ENCODE results near the gene PMEL. TPM values are rescaled to one million over a fixed set of nuclear protein-coding genes. Genes with fewer than 3 reads are reported as not detected.

PMEL gene
- total and polyA plus RNA-seq, 9 of the 15 experiments (the other 6 are each of a cell fraction or from before 2014, with no cell fraction given) = 0.36 to 2.0 (median 0.98) TPM

DNA sequence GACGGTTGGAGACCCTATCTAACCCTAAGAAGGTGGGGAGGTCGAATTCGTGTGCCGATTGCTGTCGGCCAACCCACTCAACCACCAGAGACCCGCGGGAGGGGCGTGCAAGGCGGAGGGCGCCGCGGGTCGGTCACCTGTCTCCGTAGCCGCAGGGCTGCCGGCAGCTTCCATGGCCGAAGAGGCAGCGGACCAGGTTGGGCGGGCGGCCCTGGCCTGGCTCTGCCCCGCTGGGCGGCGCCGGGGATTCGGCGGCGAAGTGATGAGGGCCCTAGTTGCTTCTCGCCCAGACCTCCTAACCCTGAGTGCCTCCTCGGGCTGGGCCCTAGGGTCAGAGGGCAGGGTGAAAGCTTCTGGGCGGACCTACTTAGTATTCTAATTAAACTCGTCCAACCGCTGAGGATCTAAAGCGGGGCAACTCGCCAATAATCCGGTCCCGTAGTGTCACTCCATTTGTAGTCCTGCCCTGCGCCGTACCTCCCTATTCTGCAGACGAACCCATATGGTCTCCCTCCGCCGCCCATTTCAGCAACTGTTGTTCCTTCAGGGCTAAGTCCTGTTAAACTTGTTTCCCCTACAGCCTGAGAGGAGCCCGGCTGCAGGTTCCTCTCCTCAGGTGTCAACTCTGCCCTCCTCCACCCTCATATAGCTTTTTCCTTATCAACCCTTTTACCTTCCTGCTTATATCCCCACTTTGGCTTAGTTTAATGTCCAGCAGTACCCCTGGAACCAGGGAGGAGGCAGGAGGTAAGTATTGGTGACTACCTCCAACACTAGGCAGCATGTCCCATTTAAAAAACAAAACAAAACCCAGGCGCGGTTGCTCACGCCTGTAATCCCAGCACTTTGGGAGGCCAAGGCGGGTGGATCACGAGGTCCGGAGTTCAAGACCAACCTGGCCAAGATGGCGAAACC is 38.0 kb downstream of the PMEL start, which contains the start of gene PYM1 (continued):
- TF ChIP-seq SIN3B (IDR thresholded peaks at IDR 0.05; ENCODE audit: low read depth) (no peak), CREBBP (IDR thresholded peaks at IDR 0.05; ENCODE audit: low read depth, low read length) (no peak), MXI1 (IDR thresholded peaks at IDR 0.05; ENCODE audit: low read depth, low read length) (no peak), MTA3 (IDR thresholded peaks at IDR 0.05; ENCODE audit: borderline replicate concordance) (peak; percentile 67; the same call in 1 of the 2 replicates), RHOXF2B (CRISPR knock-in tag; conservative IDR thresholded peaks at IDR 0.05) (no peak), LARP7 (IDR thresholded peaks at IDR 0.05) (no peak), CAMTA2 (CRISPR knock-in tag; conservative IDR thresholded peaks at IDR 0.05) (no peak), CCNT2 (IDR thresholded peaks at IDR 0.05; ENCODE audit: borderline replicate concordance, extremely low read depth, insufficient read length, low read depth, low read length) (peak; percentile 74), GTF2A2 (tag; IDR thresholded peaks at IDR 0.05) (no peak), ZNF133 (CRISPR knock-in tag; IDR thresholded peaks at IDR 0.05) (no peak)
- TF ChIP-seq, protein P1, sequence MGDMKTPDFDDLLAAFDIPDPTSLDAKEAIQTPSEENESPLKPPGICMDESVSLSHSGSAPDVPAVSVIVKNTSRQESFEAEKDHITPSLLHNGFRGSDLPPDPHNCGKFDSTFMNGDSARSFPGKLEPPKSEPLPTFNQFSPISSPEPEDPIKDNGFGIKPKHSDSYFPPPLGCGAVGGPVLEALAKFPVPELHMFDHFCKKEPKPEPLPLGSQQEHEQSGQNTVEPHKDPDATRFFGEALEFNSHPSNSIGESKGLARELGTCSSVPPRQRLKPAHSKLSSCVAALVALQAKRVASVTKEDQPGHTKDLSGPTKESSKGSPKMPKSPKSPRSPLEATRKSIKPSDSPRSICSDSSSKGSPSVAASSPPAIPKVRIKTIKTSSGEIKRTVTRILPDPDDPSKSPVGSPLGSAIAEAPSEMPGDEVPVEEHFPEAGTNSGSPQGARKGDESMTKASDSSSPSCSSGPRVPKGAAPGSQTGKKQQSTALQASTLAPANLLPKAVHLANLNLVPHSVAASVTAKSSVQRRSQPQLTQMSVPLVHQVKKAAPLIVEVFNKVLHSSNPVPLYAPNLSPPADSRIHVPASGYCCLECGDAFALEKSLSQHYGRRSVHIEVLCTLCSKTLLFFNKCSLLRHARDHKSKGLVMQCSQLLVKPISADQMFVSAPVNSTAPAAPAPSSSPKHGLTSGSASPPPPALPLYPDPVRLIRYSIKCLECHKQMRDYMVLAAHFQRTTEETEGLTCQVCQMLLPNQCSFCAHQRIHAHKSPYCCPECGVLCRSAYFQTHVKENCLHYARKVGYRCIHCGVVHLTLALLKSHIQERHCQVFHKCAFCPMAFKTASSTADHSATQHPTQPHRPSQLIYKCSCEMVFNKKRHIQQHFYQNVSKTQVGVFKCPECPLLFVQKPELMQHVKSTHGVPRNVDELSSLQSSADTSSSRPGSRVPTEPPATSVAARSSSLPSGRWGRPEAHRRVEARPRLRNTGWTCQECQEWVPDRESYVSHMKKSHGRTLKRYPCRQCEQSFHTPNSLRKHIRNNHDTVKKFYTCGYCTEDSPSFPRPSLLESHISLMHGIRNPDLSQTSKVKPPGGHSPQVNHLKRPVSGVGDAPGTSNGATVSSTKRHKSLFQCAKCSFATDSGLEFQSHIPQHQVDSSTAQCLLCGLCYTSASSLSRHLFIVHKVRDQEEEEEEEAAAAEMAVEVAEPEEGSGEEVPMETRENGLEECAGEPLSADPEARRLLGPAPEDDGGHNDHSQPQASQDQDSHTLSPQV (IDR thresholded peaks at IDR 0.05) = 0 out of 2 replicates have a peak, but pooled peaks have one; percentile 64
- TF ChIP-seq, protein P2, sequence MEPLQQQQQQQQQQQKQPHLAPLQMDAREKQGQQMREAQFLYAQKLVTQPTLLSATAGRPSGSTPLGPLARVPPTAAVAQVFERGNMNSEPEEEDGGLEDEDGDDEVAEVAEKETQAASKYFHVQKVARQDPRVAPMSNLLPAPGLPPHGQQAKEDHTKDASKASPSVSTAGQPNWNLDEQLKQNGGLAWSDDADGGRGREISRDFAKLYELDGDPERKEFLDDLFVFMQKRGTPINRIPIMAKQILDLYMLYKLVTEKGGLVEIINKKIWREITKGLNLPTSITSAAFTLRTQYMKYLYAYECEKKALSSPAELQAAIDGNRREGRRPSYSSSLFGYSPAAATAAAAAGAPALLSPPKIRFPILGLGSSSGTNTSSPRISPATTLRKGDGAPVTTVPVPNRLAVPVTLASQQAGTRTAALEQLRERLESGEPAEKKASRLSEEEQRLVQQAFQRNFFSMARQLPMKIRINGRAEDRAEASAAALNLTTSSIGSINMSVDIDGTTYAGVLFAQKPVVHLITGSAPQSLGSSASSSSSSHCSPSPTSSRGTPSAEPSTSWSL (CRISPR knock-in tag; IDR thresholded peaks at IDR 0.05; ENCODE audit: borderline replicate concordance) = no peak
- TF ChIP-seq, protein P3, sequence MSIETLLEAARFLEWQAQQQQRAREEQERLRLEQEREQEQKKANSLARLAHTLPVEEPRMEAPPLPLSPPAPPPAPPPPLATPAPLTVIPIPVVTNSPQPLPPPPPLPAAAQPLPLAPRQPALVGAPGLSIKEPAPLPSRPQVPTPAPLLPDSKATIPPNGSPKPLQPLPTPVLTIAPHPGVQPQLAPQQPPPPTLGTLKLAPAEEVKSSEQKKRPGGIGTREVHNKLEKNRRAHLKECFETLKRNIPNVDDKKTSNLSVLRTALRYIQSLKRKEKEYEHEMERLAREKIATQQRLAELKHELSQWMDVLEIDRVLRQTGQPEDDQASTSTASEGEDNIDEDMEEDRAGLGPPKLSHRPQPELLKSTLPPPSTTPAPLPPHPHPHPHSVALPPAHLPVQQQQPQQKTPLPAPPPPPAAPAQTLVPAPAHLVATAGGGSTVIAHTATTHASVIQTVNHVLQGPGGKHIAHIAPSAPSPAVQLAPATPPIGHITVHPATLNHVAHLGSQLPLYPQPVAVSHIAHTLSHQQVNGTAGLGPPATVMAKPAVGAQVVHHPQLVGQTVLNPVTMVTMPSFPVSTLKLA (conservative IDR thresholded peaks at IDR 0.05) = peak in 1 of 2 experiments; percentile 17; a peak in 2 of 4 replicates
- TF ChIP-seq, protein P4, sequence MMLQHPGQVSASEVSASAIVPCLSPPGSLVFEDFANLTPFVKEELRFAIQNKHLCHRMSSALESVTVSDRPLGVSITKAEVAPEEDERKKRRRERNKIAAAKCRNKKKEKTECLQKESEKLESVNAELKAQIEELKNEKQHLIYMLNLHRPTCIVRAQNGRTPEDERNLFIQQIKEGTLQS (IDR thresholded peaks at IDR 0.05) = no peak
- TF ChIP-seq, protein P4 (CRISPR knock-in tag; conservative IDR thresholded peaks at IDR 0.05) = no peak
- TF ChIP-seq, protein P5, sequence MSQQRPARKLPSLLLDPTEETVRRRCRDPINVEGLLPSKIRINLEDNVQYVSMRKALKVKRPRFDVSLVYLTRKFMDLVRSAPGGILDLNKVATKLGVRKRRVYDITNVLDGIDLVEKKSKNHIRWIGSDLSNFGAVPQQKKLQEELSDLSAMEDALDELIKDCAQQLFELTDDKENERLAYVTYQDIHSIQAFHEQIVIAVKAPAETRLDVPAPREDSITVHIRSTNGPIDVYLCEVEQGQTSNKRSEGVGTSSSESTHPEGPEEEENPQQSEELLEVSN (IDR thresholded peaks at IDR 0.05; ENCODE audit: borderline replicate concordance in 1 of 2, extremely low read depth in 1 of 2, insufficient read depth in 1 of 2, insufficient read length in 1 of 2, low read depth in 1 of 2, low read length in 1 of 2, poor library complexity in 1 of 2, severe bottlenecking in 1 of 2) = peak in 1 of 2 experiments; percentile 30
